Stimulated activated CD4-positive, alpha-beta T cell treated with anti-CD3 and anti-CD28 coated beads, Interleukin-4, amount 100 ng/mL, for 48 hours (primary cell): ENCODE results near the gene IRF4.

Experiments used
- DNase-seq, 2 donors: peaks; one replicate each; pipeline ENCODE4 v3.0.0-alpha.2; 2020; ENCODE audit warnings: low read depth in 2 of 2

The IRF4 gene

DNA sequence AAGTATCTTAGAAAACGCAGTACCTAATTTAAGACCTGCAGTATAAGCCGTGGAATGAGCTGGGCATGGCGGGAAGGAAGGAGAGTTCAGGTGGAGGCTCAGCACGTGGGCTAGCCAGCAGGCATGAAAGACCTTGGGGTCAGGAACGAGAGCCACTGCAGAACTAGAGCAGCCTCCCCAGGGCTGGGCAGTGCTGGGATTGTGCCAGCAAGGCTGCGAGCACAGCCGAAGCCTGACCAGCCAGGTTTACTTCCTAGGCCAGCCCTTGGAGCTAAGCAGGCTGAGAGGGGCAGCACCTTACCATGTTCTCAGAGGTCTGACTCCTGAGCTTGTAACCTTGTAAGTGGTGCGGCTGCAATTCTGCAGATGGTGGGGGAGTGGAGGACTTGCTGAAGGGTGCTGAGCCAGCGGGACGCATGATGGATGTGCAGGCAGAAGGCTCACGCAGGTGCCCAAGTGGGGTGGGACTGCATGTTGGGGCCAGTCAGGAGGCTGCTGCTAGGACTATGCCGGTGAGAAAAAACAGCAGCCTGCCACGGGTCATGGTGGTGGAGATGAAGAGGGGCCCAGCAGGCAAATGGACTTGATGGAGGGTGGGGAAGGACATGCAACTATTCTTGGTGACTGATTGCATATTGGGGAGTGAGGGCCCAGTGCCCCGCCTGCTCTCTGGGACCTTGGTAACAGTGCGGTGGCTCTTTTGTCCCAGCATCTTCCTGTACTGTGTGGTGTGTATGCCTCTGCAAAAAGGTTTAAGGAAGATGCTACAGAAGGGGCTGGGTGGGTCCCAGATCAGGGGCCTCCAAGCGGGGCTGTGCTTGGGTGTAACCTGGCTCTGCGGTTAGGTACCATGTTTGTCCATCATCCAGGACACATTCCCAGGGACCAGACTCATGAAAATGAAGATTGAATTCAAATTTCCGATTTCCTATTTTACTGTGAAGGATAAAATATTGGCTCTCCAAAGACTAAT, 37.6 kb upstream of the IRF4 start:
- no peak for DNase-seq

DNA sequence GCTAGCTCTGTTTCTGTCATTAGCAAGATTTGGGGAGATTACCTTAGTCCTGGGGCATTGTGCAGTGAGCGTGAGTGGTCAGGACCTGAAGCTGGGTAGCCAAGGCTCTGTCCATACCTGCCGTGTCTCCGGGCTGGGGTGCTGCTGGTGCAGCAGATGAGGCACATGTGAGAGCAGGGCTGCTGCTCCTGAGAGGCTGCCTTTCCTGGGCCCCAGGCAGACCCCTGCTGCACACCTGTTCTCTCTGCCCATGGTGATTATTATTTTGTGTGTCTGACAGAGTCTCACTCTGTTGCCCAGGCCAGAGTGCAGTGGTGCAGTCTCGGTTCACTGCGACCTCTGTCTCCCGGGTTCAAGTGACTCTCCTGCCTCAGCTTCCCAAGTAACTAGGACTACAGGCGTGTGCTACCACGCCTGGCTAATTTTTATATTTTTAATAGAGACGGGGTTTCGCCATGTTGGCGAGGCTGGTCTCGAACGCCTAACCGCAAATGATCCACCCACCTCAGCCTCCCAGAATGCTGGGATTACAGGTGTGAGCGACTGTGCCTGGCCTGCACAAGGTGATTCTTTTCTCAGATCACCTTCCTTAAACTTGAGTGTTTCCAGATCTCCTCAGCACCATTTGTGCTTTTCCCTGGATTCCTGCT, 36.8 kb upstream of the IRF4 start:
- no peak for DNase-seq

DNA sequence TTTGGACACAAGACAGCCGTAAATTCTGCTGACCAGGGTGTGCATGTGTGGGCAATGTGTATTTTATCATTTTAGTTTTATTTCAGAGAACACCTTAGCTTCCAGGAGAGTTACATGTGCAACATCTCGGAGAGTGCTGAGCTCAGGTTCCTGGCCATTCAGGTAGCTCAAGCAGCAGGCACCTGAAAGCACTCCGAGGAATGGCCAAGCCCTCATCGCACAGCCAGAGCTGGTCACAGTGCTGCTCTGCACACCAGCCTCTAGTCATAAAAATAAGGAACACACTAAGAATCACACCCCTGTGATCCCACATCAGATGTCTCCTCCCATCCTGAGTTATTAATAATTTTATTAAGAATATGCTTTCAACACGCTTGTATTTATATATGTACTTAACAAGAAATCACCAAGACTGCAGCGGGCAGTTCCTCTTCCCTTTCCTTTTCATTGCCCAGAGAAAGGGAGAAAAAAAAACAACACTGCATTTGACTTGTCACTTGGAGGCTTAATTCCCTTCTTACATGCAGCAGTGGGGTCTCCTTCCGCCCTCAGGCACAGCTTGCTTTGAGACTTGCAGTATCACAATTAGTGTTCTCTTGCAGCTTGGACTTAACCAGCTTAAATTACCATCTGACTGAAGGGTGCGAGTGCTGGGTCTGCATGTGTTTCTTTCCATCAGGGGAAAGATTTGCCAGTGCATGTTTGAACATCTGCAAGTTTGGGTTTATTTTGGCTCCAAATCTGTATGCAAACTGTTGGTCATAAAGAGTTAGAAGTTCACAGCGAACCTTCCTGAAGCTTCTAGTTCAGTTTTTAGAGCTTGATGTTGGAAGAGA, 36.0 kb upstream of the IRF4 start:
- no peak for DNase-seq

DNA sequence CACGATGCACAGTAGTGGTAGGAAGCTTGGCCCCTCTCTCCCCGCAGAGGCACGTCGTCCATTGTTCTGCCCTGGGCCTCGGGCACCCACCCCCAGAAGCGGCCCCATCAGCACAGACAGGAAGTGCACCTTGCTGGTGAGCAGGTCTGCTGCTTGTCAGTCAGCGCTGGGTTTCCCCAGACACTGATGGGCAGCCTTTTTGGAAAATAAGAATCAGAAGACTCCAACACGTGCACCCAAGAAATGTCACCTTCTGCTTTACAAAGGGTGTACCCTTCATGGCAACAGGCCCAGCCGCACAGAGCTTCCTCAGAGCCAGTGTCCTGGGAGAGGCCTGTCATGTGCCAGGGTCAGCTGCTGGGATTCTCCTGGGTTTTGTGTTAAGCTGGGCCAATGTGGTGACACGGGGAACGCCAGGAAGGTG, 34.7 kb upstream of the IRF4 start:
- DNase-seq = no peak

DNA sequence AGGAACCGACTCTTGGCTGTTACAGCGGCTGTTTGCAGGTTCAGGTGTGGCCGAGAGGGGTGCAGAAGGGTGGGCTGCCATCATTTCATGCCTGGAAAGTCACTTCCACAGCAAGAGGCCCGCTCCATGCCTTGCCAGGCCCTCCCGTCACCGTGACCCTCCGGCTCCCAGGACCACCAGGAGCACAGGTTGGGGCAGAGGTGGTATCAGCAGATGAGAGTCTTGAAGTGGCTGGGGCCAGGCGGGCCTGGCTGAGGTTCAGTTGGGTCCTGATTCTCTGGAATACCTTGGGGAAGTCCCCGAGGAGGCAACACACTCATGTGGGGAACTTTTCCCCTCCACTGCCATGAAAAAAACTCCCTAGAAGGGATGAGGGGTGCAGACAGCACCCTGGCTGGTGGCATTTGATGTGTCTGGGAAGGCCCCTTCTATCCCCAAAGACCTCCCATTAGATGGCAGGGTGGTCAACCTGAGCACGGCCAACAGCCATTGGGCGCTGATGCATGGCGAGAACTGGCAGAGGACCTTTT, 34.2 kb upstream of the IRF4 start:
- no peak for DNase-seq

DNA sequence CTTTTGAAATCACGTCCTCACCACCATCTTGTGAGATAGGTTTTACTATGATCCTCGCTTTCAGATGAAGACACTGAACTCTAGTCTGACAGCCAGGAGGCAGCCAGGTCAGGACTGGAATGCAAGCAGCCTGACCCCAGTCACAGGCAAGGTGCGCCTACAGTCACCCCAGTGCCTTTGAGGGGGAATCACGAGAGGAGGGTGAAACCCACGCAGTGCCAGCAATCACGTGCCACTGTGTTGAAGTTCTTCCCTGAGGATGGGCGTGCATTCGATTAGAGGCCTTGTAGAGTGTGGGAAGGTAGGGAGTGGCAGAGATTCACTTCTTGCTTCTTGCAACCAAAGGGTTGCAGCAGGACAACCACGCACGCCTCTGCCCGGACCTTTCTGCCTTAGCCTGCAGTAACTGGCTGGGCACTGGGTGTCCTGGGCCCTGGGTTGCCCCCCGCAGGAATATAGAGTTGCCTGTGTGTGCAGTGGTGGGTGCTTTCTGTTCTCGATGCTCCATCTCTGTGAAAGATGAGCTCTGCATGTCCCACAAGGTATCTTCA, 33.7 kb upstream of the IRF4 start:
- no peak for DNase-seq

DNA sequence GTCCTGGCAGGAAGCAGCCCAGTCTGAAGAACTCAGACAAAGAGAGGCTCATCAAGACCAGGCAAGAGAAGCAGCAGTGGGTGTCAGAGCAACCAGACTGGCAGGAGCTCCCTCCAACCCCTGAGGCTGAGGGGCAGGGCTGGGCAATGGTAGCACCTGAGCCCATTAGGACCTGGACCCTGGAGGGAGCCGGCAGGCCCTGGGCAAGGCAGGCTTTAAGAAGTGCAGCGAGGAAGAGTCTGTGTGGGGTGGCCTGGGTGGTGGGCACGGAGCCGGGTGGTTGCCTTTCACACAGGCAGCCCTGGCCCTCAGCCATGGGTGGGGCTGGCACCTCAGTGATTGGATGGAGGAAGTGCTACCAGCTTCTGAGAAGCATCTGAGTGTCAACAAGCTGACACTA, 33.1 kb upstream of the IRF4 start:
- DNase-seq = no peak

DNA sequence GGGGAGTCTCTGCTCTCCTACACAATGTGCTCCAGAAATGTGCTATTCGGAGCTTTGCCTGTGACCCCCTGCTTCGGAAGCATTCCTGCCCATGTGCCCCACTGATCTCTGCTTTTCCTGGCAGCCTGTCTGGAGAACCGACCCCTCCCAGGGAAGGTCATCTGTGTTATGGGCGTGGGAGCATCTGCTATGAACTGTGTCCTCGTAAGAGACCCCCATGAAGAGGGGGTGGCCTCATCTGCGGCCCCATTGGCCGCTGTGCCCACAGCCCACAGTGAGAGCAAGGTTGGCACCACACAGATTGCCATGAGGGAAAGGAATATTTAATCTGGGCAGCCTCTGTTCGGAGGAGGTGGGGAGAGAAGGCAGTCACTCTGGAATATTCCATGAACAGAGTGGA, 32.7 kb upstream of the IRF4 start:
- DNase-seq = no peak

DNA sequence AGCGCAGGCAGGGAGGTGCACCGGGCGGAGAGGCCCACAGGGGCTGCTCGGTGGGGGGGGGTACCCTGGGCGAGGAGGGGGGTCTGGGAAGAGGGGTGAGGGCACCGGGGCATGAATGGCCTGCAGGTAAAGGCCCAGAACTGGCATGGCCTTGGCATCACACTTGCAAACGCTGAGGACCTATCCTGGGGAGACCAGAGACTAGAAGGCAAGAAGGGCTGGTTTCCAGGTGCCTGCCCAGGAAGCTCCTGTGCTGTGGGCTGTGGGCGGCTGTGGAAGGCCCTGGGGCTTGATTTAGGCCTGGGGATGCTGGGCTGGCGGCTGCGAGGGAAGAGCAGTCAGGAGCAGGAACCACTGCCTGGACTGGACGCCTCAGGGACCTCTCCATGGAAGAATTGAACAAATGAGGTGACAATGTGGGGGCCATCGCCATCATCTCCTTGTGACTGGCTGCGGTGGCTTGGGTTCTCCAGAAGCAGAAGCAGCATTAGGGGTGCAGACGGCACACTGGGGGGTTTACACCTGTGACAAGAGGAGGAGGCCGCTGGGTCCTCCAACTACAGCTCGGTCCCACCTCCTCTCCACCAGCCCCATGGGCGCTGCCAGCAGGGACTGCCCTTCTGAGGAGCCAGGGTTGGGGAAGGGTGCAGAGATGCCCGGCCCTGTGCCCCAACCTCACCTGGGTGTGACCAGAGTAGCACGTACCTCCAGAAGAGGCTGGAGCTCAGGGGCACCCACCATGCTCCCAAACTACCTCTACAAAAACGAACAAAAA, 32.1 kb upstream of the IRF4 start:
- no peak for DNase-seq

DNA sequence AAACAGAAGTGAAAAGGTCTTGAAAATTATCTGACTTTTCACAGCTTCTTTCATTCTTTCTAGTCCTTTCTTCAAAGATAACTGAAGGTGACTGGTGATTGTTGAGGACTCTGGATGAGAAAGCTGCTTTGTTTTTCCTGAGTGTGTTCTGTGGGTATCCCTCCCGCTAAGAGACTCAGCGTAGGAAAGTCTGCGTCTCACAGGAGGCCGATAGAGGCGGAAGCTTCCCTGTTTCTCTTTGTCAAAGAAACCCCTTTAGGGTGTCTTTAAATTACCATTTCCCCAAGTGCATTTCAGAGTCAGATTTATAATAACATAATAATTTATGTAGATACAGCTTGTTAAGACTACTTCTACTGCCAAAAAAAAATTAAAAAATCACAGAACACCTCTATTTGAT, 31.2 kb upstream of the IRF4 start:
- DNase-seq = no peak

DNA sequence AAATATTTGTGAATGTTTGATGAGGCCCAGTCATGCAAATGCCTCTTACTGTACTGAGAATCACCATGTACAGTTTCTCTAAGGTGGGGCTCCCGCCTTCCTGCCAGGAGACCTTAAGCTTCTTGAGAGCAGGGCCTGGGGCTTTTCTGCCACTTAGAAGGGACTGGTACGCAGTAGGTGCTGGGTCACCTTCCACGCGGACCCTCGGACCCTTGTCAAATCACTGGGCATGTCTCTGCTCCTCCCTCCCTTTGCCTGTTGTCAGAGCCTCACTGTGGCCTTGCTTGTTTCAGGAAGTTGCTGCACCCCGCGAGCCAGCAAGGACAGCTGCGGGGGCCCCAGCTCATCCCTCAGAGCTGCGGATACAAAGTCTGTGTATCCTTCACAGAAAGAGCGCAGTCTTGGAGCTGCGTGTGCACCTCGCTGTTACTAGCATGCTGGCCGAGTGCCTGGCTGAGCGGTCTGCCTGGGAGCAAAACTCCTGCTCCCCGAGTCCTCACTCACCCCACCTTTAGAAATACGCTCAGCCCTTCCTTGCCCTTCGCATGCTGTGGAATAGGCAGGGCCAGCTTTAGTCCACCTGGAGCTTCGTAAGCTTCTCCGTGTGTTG, 30.7 kb upstream of the IRF4 start:
- DNase-seq = no peak

DNA sequence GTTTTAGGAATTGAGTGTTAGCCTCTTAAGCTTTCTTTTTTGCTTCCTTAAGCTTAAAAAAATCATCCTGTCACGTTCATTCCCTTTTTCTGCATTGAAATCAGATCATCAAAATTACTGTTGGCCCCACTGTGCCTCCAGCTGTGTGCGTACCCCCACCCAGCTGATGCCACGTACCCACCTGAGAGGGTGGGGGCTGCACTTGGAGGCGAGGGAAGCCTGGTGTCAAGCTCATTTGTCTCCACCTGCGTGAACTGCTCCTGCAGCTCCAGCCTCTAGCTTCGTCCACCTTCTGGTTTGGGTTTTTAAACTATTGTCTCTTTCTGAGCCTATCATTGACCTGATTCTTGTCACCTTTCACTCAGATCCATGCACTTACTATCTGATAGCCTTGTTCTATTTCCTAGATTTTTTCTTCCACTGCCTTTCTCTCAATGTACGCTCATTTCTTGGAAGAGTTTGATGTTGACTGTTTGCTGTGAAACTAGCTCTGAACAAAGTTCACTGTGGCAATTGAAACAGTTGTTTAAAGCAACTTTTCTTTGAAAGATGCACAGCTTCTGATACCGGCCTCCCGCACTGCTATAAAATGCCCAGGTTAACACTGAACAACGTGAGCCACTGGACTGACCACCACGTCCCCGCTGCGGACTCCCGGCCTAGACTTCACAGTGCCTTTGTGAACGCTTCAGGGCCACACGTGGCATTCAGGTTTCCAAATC, 30.0 kb upstream of the IRF4 start:
- DNase-seq = no peak

DNA sequence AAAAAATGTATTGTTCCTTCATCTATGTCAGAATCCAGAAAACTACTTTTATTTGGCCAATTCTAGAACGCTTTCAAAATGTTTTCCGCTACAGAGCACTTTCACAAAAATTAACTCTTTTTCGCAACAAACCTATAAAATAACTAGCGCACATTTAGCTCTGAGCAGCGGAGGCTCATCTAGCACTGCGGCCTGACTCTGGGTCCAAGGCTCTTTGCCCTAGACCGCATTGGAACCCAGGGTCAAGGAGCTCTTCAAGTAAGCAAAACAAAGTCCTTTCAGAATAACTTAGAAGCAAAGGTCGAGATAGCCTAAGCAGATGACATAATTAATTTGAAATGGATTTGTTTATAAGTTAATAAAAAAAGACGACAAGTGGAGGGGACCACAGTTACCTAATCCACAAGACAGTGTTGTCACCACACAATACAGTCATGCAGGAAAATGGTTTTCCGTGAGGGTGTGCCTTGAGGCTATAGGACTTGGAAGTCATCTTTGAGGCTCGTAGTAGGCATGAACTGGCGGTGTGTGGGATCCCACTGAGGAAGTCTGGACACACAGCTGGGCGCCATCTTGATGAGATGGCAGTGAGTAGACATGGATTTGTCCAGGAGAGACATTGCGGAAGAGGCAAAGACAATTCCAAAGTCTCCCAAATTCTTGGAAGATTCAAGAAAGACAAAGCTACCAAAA, 29.2 kb upstream of the IRF4 start:
- no peak for DNase-seq

DNA sequence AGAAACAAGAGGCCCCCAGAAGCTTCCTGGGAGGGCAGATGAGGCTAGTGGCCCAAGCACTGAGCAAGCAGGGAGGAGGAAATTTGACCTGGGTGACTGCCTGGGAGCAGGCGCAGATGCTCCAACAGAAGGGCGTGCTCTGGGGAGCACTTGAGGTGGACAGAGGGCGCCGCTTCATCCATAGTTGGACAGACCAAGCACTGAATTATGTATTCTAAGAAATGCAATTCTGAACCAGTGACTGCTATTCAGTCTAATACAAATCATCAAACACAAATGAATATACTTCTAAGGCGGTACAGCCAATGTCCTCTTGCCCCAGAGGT, 28.7 kb upstream of the IRF4 start:
- no peak for DNase-seq

DNA sequence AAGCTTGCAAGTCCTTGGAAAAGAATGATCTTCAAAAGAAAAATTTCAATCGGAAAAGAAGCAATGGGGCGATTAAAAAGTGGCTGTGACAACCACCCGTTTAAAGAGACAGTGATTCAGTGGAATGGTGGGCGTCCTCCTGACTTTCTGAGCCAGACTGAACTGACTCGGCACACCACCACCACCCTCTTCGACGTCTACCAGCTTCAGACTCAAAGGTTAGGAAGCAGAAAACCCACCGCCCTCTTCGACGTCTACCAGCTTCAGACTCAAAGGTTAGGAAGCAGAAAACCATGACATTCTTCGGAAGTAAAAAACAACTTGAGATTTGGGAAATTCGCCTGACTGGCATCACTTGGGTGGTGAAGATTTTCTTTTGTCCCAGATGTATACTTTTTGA, 28.3 kb upstream of the IRF4 start:
- no peak for DNase-seq

DNA sequence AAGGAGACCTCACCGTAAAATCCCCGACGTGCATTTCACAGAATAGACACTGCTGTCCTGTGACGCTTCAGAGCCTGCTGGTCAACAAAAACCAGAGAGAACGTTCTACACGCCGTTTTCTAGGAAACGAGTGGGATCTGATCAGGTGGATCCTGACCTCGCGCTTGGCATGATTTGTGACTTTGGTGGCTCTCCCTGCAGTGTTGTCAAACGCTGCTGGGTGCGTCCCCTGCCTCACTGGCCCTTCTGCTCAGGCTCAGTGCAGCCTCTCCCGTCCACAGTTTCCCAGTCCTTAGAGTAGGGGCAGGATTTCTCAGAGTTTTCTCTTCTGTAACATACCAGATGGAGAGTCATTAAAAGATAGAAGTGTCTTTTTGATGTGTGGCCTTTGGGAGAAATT, 27.6 kb upstream of the IRF4 start:
- DNase-seq = no peak

DNA sequence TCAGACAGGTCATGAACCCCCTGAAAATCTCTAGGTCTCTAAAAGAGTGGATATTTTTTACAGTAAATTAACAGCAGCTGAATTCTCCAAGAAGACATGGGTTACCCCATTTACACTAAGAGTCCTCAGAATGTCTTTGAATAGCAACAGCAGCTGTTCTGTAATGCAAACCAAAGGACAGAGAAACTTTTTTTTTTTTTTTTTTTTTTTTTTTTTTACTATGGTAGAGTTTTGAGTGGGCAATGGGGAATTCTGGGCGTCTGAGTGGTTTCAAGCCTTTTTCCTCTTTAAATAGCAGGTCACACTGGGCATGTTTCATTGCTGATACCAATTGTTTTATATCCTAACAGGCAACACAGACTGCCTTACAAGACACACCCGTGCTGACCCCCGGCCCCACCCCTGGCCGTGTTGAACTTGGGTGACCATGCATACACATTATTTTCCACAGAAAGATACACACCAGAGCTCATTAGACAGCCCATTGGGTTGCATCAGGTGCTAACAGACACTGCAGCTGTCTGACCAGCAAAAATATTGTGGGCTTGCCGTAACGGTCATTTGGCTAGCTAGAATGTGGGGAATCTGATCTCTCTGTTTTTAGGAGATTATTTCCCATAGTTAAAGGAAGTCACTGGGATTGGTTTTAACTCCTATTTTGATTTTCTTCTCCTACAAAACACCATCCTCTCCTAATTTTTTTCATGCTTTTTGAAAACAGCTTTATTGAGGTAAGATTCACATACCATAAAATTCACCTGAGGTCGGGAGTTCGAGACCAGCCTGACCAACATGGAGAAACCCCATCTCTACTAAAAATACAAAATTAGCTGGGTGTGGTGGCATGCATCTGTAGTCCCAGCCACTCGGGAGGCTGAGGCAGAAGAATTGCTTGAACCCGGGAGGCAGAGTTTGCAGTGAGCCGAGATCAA, 26.7 kb upstream of the IRF4 start:
- DNase-seq = no peak

DNA sequence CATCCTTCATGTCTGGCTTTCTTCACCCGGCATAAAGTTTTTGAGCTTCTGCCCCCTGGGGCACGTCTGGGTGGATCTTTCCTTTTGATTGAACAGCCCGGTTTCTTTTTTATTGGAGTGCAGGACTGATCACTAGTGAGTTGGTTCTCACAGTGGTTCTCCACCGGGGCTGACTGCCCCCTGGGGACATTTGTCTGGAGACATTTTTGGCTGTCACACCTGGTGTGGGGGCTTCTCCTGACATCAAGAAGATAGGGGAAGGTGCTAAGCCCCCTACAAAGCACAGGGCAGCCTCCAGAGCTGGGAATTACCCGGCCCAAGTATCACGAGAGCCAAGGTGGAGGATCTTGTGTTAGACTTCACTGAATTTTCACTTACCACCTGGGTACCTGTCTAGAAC, 25.7 kb upstream of the IRF4 start:
- DNase-seq = no peak
